Keratinocyte (primary cell): ENCODE data around the gene PARVA.

Experiments used
- CTCF ChIP-seq, 3 experiments: IDR thresholded peaks in 1 of 3; conservative IDR thresholded peaks in 1 of 3; optimal IDR thresholded peaks in 1 of 3; 2 replicates in 2 of 3; 3 replicates in 1 of 3; pipeline versions ENCODE3 to v1.5.1; 2011; ENCODE audit warnings: low read length in 3 of 3, mild to moderate bottlenecking in 3 of 3, moderate library complexity in 2 of 3, control low read depth in 1 of 3, inconsistent platforms in 1 of 3; ENCODE audit not compliant: insufficient read depth in 2 of 3; ENCODE audit errors: extremely low read depth in 1 of 3
- EZH2 ChIP-seq: IDR thresholded peaks from one replicate; pipeline ENCODE4 v1.6.1; 2012; ENCODE audit warnings: inconsistent platforms, mild to moderate bottlenecking, low read length, moderate library complexity

- TF ChIP-seq CTCF (optimal IDR thresholded peaks at IDR 0.05 in 1 of 3, IDR thresholded peaks at IDR 0.05 in 1 of 3, conservative IDR thresholded peaks at IDR 0.05 in 1 of 3; ENCODE audit: extremely low read depth in 1 of 3, insufficient read depth in 2 of 3, low read length in 3 of 3) (no peak), EZH2 (no peak)
These were observed 164.3 kb downstream of the PARVA start for GRCh38 chr11:12541583-12542151.
